ENCODE results near the gene CD300LB.
"Not testable (repeated sequence)": the region's sequence is repeated elsewhere in the genome, so short reads cannot be mapped to it uniquely, and the experiment has no call there.

CD300LB gene

GRCh38 chr17:74524653-74525464 lies 6.4 kb downstream of the CD300LB start:
- no peak for DNase-seq

- DNase-seq, result no peak
Measured at GRCh38 chr17:74523308-74523707, 8.0 kb downstream of the CD300LB start.

- DNase-seq, result no peak
Measured at GRCh38 chr17:74522381-74523105, 8.7 kb downstream of the CD300LB start.

- no peak for DNase-seq
Measured at GRCh38 chr17:74521701-74522201, 9.5 kb downstream of the CD300LB start.

GRCh38 chr17:74520790-74521480 lies 10.3 kb downstream of the CD300LB start:
- DNase-seq, result no peak

GRCh38 chr17:74520016-74520434 lies 11.2 kb downstream of the CD300LB start:
- DNase-seq, result no peak

- not testable (repeated sequence) for DNase-seq
Measured at GRCh38 chr17:74518413-74518981, 12.8 kb downstream of the CD300LB start.

GRCh38 chr17:74516561-74517328 lies 14.5 kb downstream of the CD300LB start:
- DNase-seq, result no peak

GRCh38 chr17:74515941-74516340 lies 15.3 kb downstream of the CD300LB start:
- DNase-seq, result no peak

- DNase-seq, result peak; percentile 47
Measured at GRCh38 chr17:74514632-74515334, 16.5 kb downstream of the CD300LB start.

- DNase-seq, result peak; percentile 47
Measured at GRCh38 chr17:74513987-74514631, 17.2 kb downstream of the CD300LB start.

GRCh38 chr17:74512624-74513091 lies 18.6 kb downstream of the CD300LB start:
- DNase-seq, result no peak

GRCh38 chr17:74512036-74512435 lies 19.2 kb downstream of the CD300LB start:
- no peak for DNase-seq

- DNase-seq, result no peak
Measured at GRCh38 chr17:74508156-74508555, 23.1 kb downstream of the CD300LB start.

- not testable (repeated sequence) for DNase-seq
Measured at GRCh38 chr17:74503949-74504348, 27.3 kb downstream of the CD300LB start.

- no peak for DNase-seq
Measured at GRCh38 chr17:74502861-74503260, 28.4 kb downstream of the CD300LB start.

GRCh38 chr17:74499992-74500391 lies 31.3 kb downstream of the CD300LB start:
- no peak for DNase-seq

- DNase-seq, result no peak
Measured at GRCh38 chr17:74497471-74497870, 33.8 kb downstream of the CD300LB start.

GRCh38 chr17:74493331-74493833 lies 37.9 kb downstream of the CD300LB start:
- peak; percentile 77 for DNase-seq

GRCh38 chr17:74491626-74492025 lies 39.6 kb downstream of the CD300LB start:
- DNase-seq, result no peak

GRCh38 chr17:74490716-74491115 lies 40.6 kb downstream of the CD300LB start:
- DNase-seq, result no peak

All from NCI-H69 (cell line).